GM19452 (cell line): ENCODE data around the gene SLC22A23.
"Not testable (repeated sequence)": the region's sequence is repeated elsewhere in the genome, so short reads cannot be mapped to it uniquely, and the experiment has no call there.

ENCODE experiments used
- ATAC-seq: cut with Tn5 transposase; IDR thresholded peaks from one replicate; pipeline ENCODE4 v1.9.1; 2021; ENCODE audit not compliant: unreplicated experiment

Gene SLC22A23

GRCh38 chr6:3386374-3386857 lies 70.4 kb downstream of the SLC22A23 start:
- ATAC-seq = no peak

GRCh38 chr6:3385660-3386151 lies 71.1 kb downstream of the SLC22A23 start:
- no peak for ATAC-seq

- ATAC-seq = not testable (repeated sequence)
Observed at GRCh38 chr6:3385181-3385580, 71.7 kb downstream of the SLC22A23 start.

GRCh38 chr6:3384241-3385143 lies 72.4 kb downstream of the SLC22A23 start:
- ATAC-seq = no peak

- ATAC-seq = no peak
Observed at GRCh38 chr6:3383525-3383924, 73.3 kb downstream of the SLC22A23 start.

- ATAC-seq = no peak
Observed at GRCh38 chr6:3382326-3383279, 74.2 kb downstream of the SLC22A23 start.

- no peak for ATAC-seq
Observed at GRCh38 chr6:3381233-3381921, 75.5 kb downstream of the SLC22A23 start.

GRCh38 chr6:3380344-3381232 lies 76.3 kb downstream of the SLC22A23 start:
- ATAC-seq = no peak

- ATAC-seq = no peak
Observed at GRCh38 chr6:3379482-3380060, 77.3 kb downstream of the SLC22A23 start.

- not testable (repeated sequence) for ATAC-seq
Observed at GRCh38 chr6:3378808-3379207, 78.0 kb downstream of the SLC22A23 start.

- not testable (repeated sequence) for ATAC-seq
Observed at GRCh38 chr6:3378398-3378782, 78.5 kb downstream of the SLC22A23 start.

- no peak for ATAC-seq
Observed at GRCh38 chr6:3377536-3378397, 79.1 kb downstream of the SLC22A23 start.

- ATAC-seq = no peak
Observed at GRCh38 chr6:3376893-3377535, 79.8 kb downstream of the SLC22A23 start.

- no peak for ATAC-seq
Observed at GRCh38 chr6:3376064-3376463, 80.8 kb downstream of the SLC22A23 start.

- ATAC-seq = no peak
Observed at GRCh38 chr6:3373597-3374203, 83.2 kb downstream of the SLC22A23 start.

GRCh38 chr6:3372912-3373554 lies 83.8 kb downstream of the SLC22A23 start:
- ATAC-seq = no peak
